Occipital lobe (tissue), 2 donors: ENCODE measurements around the gene PAFAH1B2. TPM values are rescaled to one million over a fixed set of nuclear protein-coding genes. Genes with fewer than 3 reads are reported as not detected.
"Not testable (repeated sequence)": the region's sequence is repeated elsewhere in the genome, so short reads cannot be mapped to it uniquely, and the experiment has no call there.

Source experiments
- DNase-seq: peaks from one replicate; lab custom pipeline; 2025; lab: John Stamatoyannopoulos, UW
- total RNA-seq: library from RNA; depleted of rRNA; stranded (reverse); fragments of >200 nt; gene quantifications from one replicate; pipeline ENCODE4 v1.2.3, GENCODE V29; 2014

PAFAH1B2 gene
- total RNA-seq, 1 donor from 2014 or later: 325 TPM

- no peak for DNase-seq
Observed at GRCh38 chr11:117172724-117173421, 28.8 kb downstream of the PAFAH1B2 start.

GRCh38 chr11:117175104-117175503 is 31.0 kb downstream of the PAFAH1B2 start:
- no peak for DNase-seq

GRCh38 chr11:117175781-117176180 is 31.7 kb downstream of the PAFAH1B2 start:
- DNase-seq: no peak

GRCh38 chr11:117176186-117176585 is 32.1 kb downstream of the PAFAH1B2 start:
- DNase-seq: no peak

GRCh38 chr11:117177534-117178209 is 33.6 kb downstream of the PAFAH1B2 start:
- DNase-seq: no peak

- peak; percentile 90 for DNase-seq
Observed at GRCh38 chr11:117178210-117179034, 34.3 kb downstream of the PAFAH1B2 start, which contains the start of gene SIDT2. TSS of gene SIDT2 (plus strand) at chr11:117178743. CDS start at chr11:117179264, 521 bp downstream.

GRCh38 chr11:117179048-117179999 is 35.2 kb downstream of the PAFAH1B2 start:
- DNase-seq: no peak

- no peak for DNase-seq
Observed at GRCh38 chr11:117180020-117180419, 35.9 kb downstream of the PAFAH1B2 start.

GRCh38 chr11:117180661-117181585 is 36.8 kb downstream of the PAFAH1B2 start:
- DNase-seq: peak; percentile 54

- no peak for DNase-seq
Observed at GRCh38 chr11:117181586-117182550, 37.8 kb downstream of the PAFAH1B2 start.

- no peak for DNase-seq
Observed at GRCh38 chr11:117182551-117182935, 38.5 kb downstream of the PAFAH1B2 start.

- DNase-seq: not testable (repeated sequence)
Observed at GRCh38 chr11:117183178-117183577, 39.1 kb downstream of the PAFAH1B2 start.

GRCh38 chr11:117183724-117184349 is 39.8 kb downstream of the PAFAH1B2 start:
- DNase-seq: no peak

- no peak for DNase-seq
Observed at GRCh38 chr11:117185736-117186430, 41.8 kb downstream of the PAFAH1B2 start.

GRCh38 chr11:117186431-117186761 is 42.3 kb downstream of the PAFAH1B2 start:
- DNase-seq: no peak

- DNase-seq: no peak
Observed at GRCh38 chr11:117187007-117187406, 42.9 kb downstream of the PAFAH1B2 start.

GRCh38 chr11:117187428-117187798 is 43.3 kb downstream of the PAFAH1B2 start:
- no peak for DNase-seq
